K562 (cell line): ENCODE results near the gene CD4. TPM values are rescaled to one million over a fixed set of nuclear protein-coding genes. Genes with fewer than 3 reads are reported as not detected.

Experiments used
- CHD4 ChIP-seq: fragments of 200-600 bp; sonication (generic); IDR thresholded peaks from 3 replicates; pipeline ENCODE4 v1.6.1; 2012; ENCODE audit warnings: low read depth, mild to moderate bottlenecking, mixed read lengths, low read length, inconsistent platforms; ENCODE audit not compliant: insufficient read depth, insufficient replicate concordance, poor library complexity, severe bottlenecking
- EP400 ChIP-seq: fragments of 450-650 bp; IDR thresholded peaks from 2 replicates; pipeline ENCODE4 v1.6.1; 2017; ENCODE audit warnings: antibody characterized with exemption, mild to moderate bottlenecking, moderate library complexity
- ETS1 ChIP-seq: conservative IDR thresholded peaks from 2 replicates; pipeline ENCODE4 v1.6.1; 2011; ENCODE audit warnings: low read depth, mild to moderate bottlenecking, low read length; ENCODE audit not compliant: control insufficient read depth
- FOXK2 ChIP-seq, 2 experiments: fragments of 450-650 bp; IDR thresholded peaks in 1 of 2; conservative IDR thresholded peaks in 1 of 2; 2 replicates each; pipeline ENCODE4 v1.6.1; 2016; ENCODE audit warnings: low read depth in 2 of 2, mild to moderate bottlenecking in 1 of 2
- MTA3 ChIP-seq: fragments of 450-650 bp; formaldehyde crosslinking; IDR thresholded peaks from 2 replicates; pipeline ENCODE4 v1.6.1; 2017; ENCODE audit warnings: mild to moderate bottlenecking, borderline replicate concordance
- RBBP5 ChIP-seq: fragments of 200-600 bp; sonication (generic); IDR thresholded peaks from 2 replicates; pipeline ENCODE4 v1.6.1; 2012; ENCODE audit warnings: borderline replicate concordance, mild to moderate bottlenecking, low read length, control low read depth, inconsistent platforms; ENCODE audit not compliant: insufficient read depth, poor library complexity, severe bottlenecking
- SNIP1 ChIP-seq: fragments of 450-650 bp; IDR thresholded peaks from 2 replicates; pipeline ENCODE4 v1.7.1; 2017; ENCODE audit warnings: low read depth, mild to moderate bottlenecking
- TRIM28 ChIP-seq: fragments of 450-650 bp; IDR thresholded peaks from 2 replicates; pipeline ENCODE4 v1.6.1; 2017
- YY1 ChIP-seq, 3 experiments: IDR thresholded peaks; 2 replicates each; pipeline ENCODE4 v1.6.1; 2011; ENCODE audit warnings: low read length in 2 of 3, mild to moderate bottlenecking in 2 of 3, moderate library complexity in 2 of 3, borderline replicate concordance in 1 of 3, control low read depth in 1 of 3, low read depth in 1 of 3; ENCODE audit not compliant: insufficient read depth in 3 of 3, insufficient replicate concordance in 2 of 3, control insufficient read depth in 1 of 3, insufficient read length in 1 of 3; ENCODE audit errors: extremely low read depth in 1 of 3
- ZNF407 ChIP-seq: fragments of 450-650 bp; IDR thresholded peaks from 2 replicates; pipeline ENCODE4 v1.6.1; 2016; ENCODE audit warnings: low read depth
- polyA plus RNA-seq, 8 experiments: library from polyadenylated mRNA; depleted of rRNA in 4 of 8; stranded (reverse) in 5 of 8; unstranded in 3 of 8; fragments of >200 nt; fragmentation: Nextera tagmentation in 2 of 8; fragmentation: Illumina TruSeq in 1 of 8; extraction: Ambion mirVana in 2 of 8; extraction: Trizol in 1 of 8; gene quantifications; 2 replicates each; pipeline versions ENCODE4 v1.2.1 to v1.2.3, GENCODE V29; 2011 to 2014; ENCODE audit warnings: inconsistent platforms in 1 of 8, missing spikeins in 1 of 8
- total RNA-seq, 7 experiments: library from RNA; depleted of rRNA in 6 of 7; stranded (reverse); fragments of >200 nt in 6 of 7; fragmentation: Illumina TruSeq in 2 of 7; extraction: Trizol in 2 of 7; gene quantifications; 2 replicates each; pipeline versions ENCODE4 v1.2.1 to v1.2.3, GENCODE V29; 2011 to 2021; ENCODE audit warnings: low replicate concordance in 1 of 7
- TF ChIP-seq, protein P1 (sequence below): fragments of 450-650 bp; IDR thresholded peaks from 2 replicates; pipeline ENCODE4 v1.7.1; 2018; ENCODE audit warnings: mild to moderate bottlenecking, low read depth; ENCODE audit not compliant: partially characterized antibody

The CD4 gene
- total and polyA plus RNA-seq, 9 of the 15 experiments (the other 6 are each of a cell fraction or from before 2014, with no cell fraction given), result 0.06 to 0.27 (median 0.09) TPM; not detected in 5

DNA sequence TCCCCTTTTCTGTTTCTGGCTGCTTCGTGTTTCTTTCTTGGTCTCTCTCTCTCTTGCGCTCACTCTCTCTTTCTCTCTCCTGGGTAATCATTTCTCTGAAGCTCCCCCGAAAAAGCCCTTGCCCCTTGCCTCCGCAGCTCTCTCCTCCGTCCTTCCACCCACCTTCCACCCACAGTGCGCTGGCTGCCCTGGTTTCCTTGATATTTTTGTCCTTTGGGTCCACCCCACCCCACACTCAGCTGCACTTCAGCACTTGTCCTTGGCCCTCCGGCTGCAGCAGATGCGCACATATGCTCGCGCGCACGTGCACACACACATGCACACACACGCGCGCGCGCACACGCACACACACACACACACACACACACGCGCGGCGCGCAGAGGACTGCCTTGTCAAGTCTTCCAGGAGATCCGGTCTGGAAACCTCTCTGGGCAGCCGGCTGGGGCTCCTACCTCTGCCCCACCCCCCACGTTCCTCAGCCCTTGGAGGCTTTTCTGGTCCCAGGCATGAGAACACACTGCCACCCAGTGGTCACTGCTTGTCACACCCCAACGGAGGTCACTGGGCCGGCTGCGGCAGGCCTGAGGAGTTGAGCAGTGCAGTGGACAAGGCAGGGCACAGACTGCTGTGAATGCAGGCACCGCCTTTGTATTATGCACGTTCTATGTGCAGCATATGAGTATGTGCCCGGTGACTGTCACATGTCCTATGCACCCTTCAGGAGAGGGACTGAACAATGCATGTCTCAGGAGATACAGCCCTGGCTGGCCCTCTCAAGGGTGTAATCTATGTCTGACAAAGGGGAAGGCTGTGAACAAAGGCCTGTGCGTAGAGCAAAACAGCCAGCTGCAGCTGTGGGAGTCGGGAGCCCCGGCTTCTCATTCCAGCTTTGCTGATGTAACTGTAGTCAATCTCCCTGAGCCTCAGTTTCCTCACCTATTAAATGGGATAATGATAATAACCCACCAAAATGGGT is 10.5 kb upstream of the CD4 start (continued):
- 0 out of 2 replicates have a peak, but pooled peaks have one; percentile 46 for TF ChIP-seq MTA3
- TF ChIP-seq YY1 (IDR thresholded peaks at IDR 0.05; ENCODE audit: borderline replicate concordance in 1 of 3, control insufficient read depth in 1 of 3, extremely low read depth in 1 of 3, insufficient read depth in 3 of 3, insufficient read length in 1 of 3, insufficient replicate concordance in 2 of 3, low read depth in 1 of 3, low read length in 2 of 3), result peak in 1 of 3 experiments; percentile 21
- TF ChIP-seq SNIP1, result no peak
- TF ChIP-seq EP400, result peak; percentile 89
- no peak for TF ChIP-seq RBBP5
- no peak for TF ChIP-seq ETS1
- peak in 1 of 2 experiments; percentile 74; a peak in 2 of 4 replicates for TF ChIP-seq FOXK2 (conservative IDR thresholded peaks at IDR 0.05 in 1 of 2, IDR thresholded peaks at IDR 0.05 in 1 of 2; ENCODE audit: low read depth in 2 of 2)
- TF ChIP-seq TRIM28, result 0 out of 2 replicates have a peak, but pooled peaks have one; percentile 7
- no peak for TF ChIP-seq ZNF407
- TF ChIP-seq CHD4, result no peak
- TF ChIP-seq, protein P1, sequence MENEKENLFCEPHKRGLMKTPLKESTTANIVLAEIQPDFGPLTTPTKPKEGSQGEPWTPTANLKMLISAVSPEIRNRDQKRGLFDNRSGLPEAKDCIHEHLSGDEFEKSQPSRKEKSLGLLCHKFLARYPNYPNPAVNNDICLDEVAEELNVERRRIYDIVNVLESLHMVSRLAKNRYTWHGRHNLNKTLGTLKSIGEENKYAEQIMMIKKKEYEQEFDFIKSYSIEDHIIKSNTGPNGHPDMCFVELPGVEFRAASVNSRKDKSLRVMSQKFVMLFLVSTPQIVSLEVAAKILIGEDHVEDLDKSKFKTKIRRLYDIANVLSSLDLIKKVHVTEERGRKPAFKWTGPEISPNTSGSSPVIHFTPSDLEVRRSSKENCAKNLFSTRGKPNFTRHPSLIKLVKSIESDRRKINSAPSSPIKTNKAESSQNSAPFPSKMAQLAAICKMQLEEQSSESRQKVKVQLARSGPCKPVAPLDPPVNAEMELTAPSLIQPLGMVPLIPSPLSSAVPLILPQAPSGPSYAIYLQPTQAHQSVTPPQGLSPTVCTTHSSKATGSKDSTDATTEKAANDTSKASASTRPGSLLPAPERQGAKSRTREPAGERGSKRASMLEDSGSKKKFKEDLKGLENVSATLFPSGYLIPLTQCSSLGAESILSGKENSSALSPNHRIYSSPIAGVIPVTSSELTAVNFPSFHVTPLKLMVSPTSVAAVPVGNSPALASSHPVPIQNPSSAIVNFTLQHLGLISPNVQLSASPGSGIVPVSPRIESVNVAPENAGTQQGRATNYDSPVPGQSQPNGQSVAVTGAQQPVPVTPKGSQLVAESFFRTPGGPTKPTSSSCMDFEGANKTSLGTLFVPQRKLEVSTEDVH, result peak; percentile 39
